ENCODE results near the gene IFT80. TPM values are rescaled to one million over a fixed set of nuclear protein-coding genes. Genes with fewer than 3 reads are reported as not detected.

Gene IFT80
- total RNA-seq, 1 experiment from 2014 or later = 26.9 TPM

DNA sequence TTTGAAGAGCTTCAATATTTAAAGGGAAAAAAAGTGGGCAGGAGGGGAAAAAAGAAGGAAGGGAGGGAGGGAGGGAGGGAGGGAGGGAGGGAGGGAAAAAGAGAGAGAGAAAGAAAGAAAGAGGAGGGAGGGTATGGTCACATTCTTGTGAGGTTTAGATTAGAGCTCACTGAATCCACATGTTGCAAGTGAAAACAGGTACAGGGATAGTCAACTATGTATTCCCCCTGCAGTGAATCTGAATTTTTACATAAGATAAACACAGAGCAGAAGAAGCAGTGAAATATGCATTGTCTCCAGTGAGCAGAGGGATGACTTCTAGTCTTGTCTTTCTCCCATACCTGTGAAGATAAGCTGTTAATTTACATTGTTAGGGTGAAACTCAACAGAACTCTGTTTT, 84.0 kb downstream of the IFT80 start:
- POLR2A ChIA-PET = no interaction called here
- DNase-seq (ENCODE audit: low spot score) (no peak), ATAC-seq (peak; percentile 66)
- Mint-ChIP-seq H3K27ac (peak overlapping the region; percentile 71), H3K36me3 (peaks cover 8% of the 10 kb centered on the region; the same call in 1 of the 2 replicates), H3K4me3 (no peak overlapping the region), H3K27me3 (ENCODE audit: low read depth) (no peaks in the 10 kb centered on the region), H3K4me1 (peaks cover 22% of the 10 kb centered on the region), H3K9me3 (no peaks in the 10 kb centered on the region; the same call in 1 of the 2 replicates)
- CTCF ChIA-PET = interaction anchor here (0.8 kb wide), 1 partner anchor 314 kb away, joined by 3 read pairs; no protein-coding TSS in a partner anchor
- no peak for TF ChIP-seq ETV6 (CRISPR knock-in tag; IDR thresholded peaks at IDR 0.05)
- no peak for TF ChIP-seq RELA (CRISPR knock-in tag; IDR thresholded peaks at IDR 0.05; ENCODE audit: borderline replicate concordance)
- no peak for TF ChIP-seq TEAD1 (CRISPR knock-in tag; IDR thresholded peaks at IDR 0.05)
- no peak for TF ChIP-seq ZNF671 (CRISPR knock-in tag; IDR thresholded peaks at IDR 0.05)
- TF ChIP-seq, protein P1, sequence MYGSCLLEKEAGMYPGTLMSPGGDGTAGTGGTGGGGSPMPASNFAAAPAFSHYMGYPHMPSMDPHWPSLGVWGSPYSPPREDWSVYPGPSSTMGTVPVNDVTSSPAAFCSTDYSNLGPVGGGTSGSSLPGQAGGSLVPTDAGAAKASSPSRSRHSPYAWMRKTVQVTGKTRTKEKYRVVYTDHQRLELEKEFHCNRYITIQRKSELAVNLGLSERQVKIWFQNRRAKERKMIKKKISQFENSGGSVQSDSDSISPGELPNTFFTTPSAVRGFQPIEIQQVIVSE (CRISPR knock-in tag; IDR thresholded peaks at IDR 0.05; ENCODE audit: borderline replicate concordance) = no peak
- TF ChIP-seq, protein P2, sequence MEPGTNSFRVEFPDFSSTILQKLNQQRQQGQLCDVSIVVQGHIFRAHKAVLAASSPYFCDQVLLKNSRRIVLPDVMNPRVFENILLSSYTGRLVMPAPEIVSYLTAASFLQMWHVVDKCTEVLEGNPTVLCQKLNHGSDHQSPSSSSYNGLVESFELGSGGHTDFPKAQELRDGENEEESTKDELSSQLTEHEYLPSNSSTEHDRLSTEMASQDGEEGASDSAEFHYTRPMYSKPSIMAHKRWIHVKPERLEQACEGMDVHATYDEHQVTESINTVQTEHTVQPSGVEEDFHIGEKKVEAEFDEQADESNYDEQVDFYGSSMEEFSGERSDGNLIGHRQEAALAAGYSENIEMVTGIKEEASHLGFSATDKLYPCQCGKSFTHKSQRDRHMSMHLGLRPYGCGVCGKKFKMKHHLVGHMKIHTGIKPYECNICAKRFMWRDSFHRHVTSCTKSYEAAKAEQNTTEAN (CRISPR knock-in tag; IDR thresholded peaks at IDR 0.05) = no peak
- no peak for TF ChIP-seq OVOL2 (CRISPR knock-in tag; IDR thresholded peaks at IDR 0.05; ENCODE audit: borderline replicate concordance)
- TF ChIP-seq, protein P3, sequence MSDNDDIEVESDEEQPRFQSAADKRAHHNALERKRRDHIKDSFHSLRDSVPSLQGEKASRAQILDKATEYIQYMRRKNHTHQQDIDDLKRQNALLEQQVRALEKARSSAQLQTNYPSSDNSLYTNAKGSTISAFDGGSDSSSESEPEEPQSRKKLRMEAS (CRISPR knock-in tag; IDR thresholded peaks at IDR 0.05) = no peak
- TF ChIP-seq ZNF263 (CRISPR knock-in tag; IDR thresholded peaks at IDR 0.05; ENCODE audit: low read depth) = no peak
- TF ChIP-seq, protein P4, sequence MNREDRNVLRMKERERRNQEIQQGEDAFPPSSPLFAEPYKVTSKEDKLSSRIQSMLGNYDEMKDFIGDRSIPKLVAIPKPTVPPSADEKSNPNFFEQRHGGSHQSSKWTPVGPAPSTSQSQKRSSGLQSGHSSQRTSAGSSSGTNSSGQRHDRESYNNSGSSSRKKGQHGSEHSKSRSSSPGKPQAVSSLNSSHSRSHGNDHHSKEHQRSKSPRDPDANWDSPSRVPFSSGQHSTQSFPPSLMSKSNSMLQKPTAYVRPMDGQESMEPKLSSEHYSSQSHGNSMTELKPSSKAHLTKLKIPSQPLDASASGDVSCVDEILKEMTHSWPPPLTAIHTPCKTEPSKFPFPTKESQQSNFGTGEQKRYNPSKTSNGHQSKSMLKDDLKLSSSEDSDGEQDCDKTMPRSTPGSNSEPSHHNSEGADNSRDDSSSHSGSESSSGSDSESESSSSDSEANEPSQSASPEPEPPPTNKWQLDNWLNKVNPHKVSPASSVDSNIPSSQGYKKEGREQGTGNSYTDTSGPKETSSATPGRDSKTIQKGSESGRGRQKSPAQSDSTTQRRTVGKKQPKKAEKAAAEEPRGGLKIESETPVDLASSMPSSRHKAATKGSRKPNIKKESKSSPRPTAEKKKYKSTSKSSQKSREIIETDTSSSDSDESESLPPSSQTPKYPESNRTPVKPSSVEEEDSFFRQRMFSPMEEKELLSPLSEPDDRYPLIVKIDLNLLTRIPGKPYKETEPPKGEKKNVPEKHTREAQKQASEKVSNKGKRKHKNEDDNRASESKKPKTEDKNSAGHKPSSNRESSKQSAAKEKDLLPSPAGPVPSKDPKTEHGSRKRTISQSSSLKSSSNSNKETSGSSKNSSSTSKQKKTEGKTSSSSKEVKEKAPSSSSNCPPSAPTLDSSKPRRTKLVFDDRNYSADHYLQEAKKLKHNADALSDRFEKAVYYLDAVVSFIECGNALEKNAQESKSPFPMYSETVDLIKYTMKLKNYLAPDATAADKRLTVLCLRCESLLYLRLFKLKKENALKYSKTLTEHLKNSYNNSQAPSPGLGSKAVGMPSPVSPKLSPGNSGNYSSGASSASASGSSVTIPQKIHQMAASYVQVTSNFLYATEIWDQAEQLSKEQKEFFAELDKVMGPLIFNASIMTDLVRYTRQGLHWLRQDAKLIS (CRISPR knock-in tag; IDR thresholded peaks at IDR 0.05; ENCODE audit: borderline replicate concordance) = no peak
- no peak for TF ChIP-seq GRHL2 (CRISPR knock-in tag; IDR thresholded peaks at IDR 0.05; ENCODE audit: insufficient replicate concordance, severe bottlenecking)

DNA sequence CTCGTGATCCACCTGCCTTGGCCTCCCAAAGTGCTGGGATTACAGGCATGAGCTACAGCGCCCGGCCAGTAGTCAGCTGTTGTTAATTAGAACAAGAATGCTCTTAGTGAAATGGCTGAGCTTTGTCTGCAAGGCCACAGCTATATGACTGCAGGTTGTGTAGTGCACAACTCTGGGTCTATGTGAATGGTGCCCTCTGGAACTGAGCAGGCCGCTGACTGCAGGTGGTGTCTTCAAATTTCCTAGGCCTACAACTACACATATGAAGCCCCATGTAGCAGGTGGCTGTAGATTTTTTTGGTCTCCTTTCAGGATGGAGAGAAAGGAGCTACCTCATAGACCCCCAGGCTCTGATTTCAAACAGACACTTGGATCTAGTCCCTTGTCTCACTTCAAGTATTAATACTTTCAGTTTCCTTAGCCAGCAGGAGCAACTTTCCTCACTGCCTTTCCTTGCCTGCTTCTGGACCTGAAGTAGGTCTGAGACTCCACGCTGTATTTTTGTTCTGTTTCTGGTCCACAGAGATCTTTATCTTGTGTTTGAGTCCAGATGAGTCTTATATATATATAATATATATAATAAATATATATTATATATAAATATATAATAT, 86.9 kb downstream of the IFT80 start:
- ChIA-PET POLR2A (no interaction called here), CTCF (no interaction called here)
- H3K9me3 Mint-ChIP-seq = peaks cover 6% of the 10 kb centered on the region
- ATAC-seq = peak; percentile 24; the same call in 1 of the 2 replicates
- H3K36me3 Mint-ChIP-seq = peaks cover 19% of the 10 kb centered on the region
- no peak overlapping the region for H3K27ac Mint-ChIP-seq
- peaks cover 27% of the 10 kb centered on the region for H3K4me1 Mint-ChIP-seq
- no peak overlapping the region for H3K4me3 Mint-ChIP-seq
- no peaks in the 10 kb centered on the region for H3K27me3 Mint-ChIP-seq (ENCODE audit: low read depth)
- DNase-seq (ENCODE audit: low spot score) = no peak
- TF ChIP-seq, protein P5, sequence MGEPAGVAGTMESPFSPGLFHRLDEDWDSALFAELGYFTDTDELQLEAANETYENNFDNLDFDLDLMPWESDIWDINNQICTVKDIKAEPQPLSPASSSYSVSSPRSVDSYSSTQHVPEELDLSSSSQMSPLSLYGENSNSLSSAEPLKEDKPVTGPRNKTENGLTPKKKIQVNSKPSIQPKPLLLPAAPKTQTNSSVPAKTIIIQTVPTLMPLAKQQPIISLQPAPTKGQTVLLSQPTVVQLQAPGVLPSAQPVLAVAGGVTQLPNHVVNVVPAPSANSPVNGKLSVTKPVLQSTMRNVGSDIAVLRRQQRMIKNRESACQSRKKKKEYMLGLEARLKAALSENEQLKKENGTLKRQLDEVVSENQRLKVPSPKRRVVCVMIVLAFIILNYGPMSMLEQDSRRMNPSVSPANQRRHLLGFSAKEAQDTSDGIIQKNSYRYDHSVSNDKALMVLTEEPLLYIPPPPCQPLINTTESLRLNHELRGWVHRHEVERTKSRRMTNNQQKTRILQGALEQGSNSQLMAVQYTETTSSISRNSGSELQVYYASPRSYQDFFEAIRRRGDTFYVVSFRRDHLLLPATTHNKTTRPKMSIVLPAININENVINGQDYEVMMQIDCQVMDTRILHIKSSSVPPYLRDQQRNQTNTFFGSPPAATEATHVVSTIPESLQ (CRISPR knock-in tag; IDR thresholded peaks at IDR 0.05) = no peak
- TF ChIP-seq, protein P6, sequence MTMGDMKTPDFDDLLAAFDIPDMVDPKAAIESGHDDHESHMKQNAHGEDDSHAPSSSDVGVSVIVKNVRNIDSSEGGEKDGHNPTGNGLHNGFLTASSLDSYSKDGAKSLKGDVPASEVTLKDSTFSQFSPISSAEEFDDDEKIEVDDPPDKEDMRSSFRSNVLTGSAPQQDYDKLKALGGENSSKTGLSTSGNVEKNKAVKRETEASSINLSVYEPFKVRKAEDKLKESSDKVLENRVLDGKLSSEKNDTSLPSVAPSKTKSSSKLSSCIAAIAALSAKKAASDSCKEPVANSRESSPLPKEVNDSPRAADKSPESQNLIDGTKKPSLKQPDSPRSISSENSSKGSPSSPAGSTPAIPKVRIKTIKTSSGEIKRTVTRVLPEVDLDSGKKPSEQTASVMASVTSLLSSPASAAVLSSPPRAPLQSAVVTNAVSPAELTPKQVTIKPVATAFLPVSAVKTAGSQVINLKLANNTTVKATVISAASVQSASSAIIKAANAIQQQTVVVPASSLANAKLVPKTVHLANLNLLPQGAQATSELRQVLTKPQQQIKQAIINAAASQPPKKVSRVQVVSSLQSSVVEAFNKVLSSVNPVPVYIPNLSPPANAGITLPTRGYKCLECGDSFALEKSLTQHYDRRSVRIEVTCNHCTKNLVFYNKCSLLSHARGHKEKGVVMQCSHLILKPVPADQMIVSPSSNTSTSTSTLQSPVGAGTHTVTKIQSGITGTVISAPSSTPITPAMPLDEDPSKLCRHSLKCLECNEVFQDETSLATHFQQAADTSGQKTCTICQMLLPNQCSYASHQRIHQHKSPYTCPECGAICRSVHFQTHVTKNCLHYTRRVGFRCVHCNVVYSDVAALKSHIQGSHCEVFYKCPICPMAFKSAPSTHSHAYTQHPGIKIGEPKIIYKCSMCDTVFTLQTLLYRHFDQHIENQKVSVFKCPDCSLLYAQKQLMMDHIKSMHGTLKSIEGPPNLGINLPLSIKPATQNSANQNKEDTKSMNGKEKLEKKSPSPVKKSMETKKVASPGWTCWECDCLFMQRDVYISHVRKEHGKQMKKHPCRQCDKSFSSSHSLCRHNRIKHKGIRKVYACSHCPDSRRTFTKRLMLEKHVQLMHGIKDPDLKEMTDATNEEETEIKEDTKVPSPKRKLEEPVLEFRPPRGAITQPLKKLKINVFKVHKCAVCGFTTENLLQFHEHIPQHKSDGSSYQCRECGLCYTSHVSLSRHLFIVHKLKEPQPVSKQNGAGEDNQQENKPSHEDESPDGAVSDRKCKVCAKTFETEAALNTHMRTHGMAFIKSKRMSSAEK (CRISPR knock-in tag; IDR thresholded peaks at IDR 0.05; ENCODE audit: borderline replicate concordance) = no peak
- TF ChIP-seq, protein P7, sequence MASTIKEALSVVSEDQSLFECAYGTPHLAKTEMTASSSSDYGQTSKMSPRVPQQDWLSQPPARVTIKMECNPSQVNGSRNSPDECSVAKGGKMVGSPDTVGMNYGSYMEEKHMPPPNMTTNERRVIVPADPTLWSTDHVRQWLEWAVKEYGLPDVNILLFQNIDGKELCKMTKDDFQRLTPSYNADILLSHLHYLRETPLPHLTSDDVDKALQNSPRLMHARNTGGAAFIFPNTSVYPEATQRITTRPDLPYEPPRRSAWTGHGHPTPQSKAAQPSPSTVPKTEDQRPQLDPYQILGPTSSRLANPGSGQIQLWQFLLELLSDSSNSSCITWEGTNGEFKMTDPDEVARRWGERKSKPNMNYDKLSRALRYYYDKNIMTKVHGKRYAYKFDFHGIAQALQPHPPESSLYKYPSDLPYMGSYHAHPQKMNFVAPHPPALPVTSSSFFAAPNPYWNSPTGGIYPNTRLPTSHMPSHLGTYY (CRISPR knock-in tag; IDR thresholded peaks at IDR 0.05) = no peak
- TF ChIP-seq, protein P8, sequence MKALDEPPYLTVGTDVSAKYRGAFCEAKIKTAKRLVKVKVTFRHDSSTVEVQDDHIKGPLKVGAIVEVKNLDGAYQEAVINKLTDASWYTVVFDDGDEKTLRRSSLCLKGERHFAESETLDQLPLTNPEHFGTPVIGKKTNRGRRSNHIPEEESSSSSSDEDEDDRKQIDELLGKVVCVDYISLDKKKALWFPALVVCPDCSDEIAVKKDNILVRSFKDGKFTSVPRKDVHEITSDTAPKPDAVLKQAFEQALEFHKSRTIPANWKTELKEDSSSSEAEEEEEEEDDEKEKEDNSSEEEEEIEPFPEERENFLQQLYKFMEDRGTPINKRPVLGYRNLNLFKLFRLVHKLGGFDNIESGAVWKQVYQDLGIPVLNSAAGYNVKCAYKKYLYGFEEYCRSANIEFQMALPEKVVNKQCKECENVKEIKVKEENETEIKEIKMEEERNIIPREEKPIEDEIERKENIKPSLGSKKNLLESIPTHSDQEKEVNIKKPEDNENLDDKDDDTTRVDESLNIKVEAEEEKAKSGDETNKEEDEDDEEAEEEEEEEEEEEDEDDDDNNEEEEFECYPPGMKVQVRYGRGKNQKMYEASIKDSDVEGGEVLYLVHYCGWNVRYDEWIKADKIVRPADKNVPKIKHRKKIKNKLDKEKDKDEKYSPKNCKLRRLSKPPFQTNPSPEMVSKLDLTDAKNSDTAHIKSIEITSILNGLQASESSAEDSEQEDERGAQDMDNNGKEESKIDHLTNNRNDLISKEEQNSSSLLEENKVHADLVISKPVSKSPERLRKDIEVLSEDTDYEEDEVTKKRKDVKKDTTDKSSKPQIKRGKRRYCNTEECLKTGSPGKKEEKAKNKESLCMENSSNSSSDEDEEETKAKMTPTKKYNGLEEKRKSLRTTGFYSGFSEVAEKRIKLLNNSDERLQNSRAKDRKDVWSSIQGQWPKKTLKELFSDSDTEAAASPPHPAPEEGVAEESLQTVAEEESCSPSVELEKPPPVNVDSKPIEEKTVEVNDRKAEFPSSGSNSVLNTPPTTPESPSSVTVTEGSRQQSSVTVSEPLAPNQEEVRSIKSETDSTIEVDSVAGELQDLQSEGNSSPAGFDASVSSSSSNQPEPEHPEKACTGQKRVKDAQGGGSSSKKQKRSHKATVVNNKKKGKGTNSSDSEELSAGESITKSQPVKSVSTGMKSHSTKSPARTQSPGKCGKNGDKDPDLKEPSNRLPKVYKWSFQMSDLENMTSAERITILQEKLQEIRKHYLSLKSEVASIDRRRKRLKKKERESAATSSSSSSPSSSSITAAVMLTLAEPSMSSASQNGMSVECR (CRISPR knock-in tag; IDR thresholded peaks at IDR 0.05; ENCODE audit: borderline replicate concordance) = no peak

All from WTC11 (cell line).